Fibroblast of mammary gland (primary cell): ENCODE data around the gene PTPRE.
"Not testable (repeated sequence)": the region's sequence is repeated elsewhere in the genome, so short reads cannot be mapped to it uniquely, and the experiment has no call there.

ENCODE experiments used
- DNase-seq: peaks from one replicate; pipeline ENCODE4 v3.0.0-alpha.2; 2010; ENCODE audit warnings: low read depth
- H3K4me3 ChIP-seq: 2 replicates; pipeline ENCODE4 v1.5.1; 2011; ENCODE audit warnings: low read depth, mild to moderate bottlenecking, low read length, moderate library complexity; ENCODE audit not compliant: control insufficient read depth
- CTCF ChIP-seq: conservative IDR thresholded peaks from 2 replicates; pipeline ENCODE4 v1.5.1; 2011; ENCODE audit warnings: low read depth, low read length, inconsistent platforms; ENCODE audit not compliant: control insufficient read depth, insufficient read depth

The PTPRE gene

DNA sequence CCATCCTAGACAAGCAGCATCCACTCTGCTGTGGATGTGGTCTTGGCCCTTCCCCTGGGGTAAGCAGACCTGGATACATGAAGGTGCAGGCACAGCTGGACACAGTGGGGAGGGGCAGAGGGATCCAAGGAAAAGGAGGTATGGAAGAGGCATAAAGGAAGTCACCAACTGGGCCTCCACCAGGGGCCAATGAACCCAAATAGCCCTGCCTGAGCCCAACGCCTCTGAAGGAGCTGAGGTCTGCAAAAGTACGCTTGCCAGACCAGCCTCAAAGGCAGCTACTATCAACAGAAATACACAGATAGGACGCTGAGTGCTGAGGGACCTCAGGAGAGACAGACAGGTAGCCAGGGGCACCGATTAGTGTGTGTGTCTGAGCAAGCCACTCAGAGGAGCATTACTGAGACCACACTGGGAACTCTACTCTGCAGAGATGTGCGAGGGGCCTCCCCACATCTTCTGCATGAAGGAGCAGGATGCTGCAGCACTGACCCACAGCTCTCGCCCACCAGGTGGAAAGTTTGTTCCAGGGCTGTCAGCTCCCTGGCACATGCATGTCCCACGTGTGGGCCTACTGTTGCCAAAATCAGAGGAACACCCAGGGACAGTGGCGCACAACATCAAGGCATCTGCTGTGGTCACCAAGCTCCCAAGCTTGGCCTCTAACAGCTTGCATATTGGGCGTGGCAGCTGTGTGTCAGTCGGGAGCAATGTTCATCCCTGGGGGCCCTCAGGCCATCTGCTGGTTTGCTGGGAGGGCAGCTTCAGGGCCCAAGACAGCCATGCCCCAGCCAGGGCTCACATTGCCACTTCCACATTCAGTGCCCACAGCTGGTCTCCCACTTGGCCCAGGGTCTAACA is 179.3 kb downstream of the PTPRE start:
- no peak overlapping the region for H3K4me3 ChIP-seq
- no peak for TF ChIP-seq CTCF
- no peak for DNase-seq

- no peak for TF ChIP-seq CTCF
- DNase-seq: no peak
- H3K4me3 ChIP-seq: no peak overlapping the region
Measured at GRCh38 chr10:128087146-128087883, 180.4 kb downstream of the PTPRE start.

GRCh38 chr10:128087884-128088709 is 181.2 kb downstream of the PTPRE start:
- H3K4me3 ChIP-seq: no peak overlapping the region
- no peak for DNase-seq
- no peak for TF ChIP-seq CTCF

GRCh38 chr10:128091636-128092210 is 184.8 kb downstream of the PTPRE start:
- no peak for DNase-seq
- no peak for TF ChIP-seq CTCF
- no peak overlapping the region for H3K4me3 ChIP-seq

DNA sequence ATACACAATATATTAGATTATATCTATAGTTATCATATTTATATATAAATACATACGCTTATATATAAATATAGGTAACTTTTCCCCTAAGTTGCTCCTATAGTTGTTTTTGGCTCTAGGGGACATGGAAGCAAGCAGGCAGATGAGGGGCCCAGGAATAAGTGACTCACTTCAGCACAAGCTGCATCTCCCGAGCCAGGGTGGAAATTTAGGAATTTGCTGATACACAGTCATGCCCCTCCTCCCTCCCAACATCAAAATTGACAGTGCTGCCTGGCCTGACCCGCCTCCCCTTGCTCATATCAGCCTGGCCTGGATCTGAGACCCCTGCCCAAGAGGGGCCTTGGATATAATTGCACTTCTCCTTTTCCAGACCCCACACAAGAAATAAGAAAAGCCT is 185.6 kb downstream of the PTPRE start:
- H3K4me3 ChIP-seq: no peak overlapping the region
- no peak for TF ChIP-seq CTCF
- DNase-seq: no peak

DNA sequence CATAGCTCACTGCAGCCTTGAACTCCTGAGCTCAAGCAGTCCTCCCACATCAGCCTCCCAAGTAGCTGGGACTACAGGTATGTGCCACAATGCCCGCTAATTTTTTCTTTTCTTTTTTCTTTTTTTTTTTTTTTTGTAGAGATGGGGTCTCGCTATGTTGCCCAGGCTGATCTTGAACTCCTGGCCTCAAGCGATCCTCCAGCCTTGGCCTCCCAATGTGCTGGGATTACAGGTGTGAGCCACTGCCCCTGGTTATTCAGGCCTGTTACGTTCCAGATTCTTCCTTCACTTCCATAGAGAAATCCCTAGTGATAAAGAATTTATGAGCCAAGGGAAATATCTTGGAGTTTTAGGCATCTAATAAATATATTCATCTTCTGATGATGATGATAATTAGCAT is 187.7 kb downstream of the PTPRE start:
- H3K4me3 ChIP-seq, DNase-seq: not testable (repeated sequence)
